Erythroblast (primary cell): ENCODE results near the gene APEX1.
"Not testable (repeated sequence)": the region's sequence is repeated elsewhere in the genome, so short reads cannot be mapped to it uniquely, and the experiment has no call there.

ENCODE experiments used
- DNase-seq, 2 experiments: peaks; one replicate each; lab custom pipeline; 2025; lab: John Stamatoyannopoulos, UW
- GATA1 ChIP-seq: IDR thresholded peaks from 2 replicates; pipeline ENCODE4 v1.6.1; 2011; ENCODE audit warnings: low read depth, mild to moderate bottlenecking, control low read depth, low read length, moderate library complexity
- POLR2A ChIP-seq: IDR thresholded peaks from 2 replicates; pipeline ENCODE4 v1.6.1; 2011; ENCODE audit warnings: mild to moderate bottlenecking, low read length

APEX1 gene

DNA sequence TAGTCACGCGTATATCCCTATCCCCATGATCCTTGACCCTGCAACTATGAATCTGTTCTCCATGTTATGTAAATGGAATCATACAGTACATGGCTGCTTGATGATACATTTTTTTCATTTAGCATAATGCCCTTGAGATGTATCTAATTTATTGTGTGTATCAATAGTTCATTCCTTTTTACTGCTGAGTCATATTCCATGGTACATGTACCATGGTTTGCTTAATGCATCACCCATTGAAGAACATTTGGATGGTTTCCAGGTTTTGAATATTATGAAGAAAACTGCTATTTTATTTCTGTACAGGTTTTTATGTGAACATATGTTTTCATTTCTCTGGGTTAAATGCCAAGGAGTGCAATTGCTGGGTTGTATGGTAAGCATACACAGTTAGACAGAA is 46.3 kb downstream of the APEX1 start:
- no peak for TF ChIP-seq GATA1
- no peak for DNase-seq

DNA sequence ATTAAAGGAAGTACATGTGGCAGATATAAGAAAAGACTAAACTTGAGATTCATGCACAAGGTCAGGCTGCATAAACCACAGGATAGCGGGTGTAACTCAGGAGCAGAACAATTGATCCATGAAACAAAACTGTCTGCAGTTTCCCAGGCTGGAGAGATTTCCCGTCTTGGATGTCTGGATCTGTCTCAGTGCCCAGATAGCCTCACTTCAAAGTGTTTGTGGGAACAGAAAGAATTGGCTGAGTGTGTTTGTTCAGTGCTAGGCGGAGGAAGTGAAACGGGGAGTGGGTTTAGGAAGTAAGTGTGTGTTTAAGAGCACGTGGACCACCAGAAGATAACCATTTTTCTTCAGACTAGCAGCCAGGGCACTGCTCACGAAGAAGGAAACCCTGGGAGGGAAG is 48.9 kb downstream of the APEX1 start:
- TF ChIP-seq GATA1: no peak
- no peak for TF ChIP-seq POLR2A
- no peak for DNase-seq

DNA sequence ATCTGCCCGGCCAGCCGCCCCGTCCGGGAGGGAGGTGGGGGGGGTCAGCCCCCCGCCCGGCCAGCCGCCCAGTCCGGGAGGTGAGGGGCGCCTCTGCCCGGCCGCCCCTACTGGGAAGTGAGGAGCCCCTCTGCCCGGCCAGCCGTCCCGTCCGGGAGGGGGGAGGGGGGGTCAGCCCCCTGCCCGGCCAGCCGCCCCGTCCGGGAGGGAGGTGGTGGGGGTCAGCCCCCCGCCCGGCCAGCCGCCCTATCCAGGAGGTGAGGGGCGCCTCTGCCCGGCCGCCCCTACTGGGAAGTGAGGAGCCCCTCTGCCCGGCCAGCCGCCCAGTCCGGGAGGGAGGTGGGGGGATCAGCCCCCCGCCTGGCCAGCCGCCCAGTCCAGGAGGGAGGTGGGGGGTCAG is 51.2 kb downstream of the APEX1 start:
- DNase-seq: not testable (repeated sequence)

DNA sequence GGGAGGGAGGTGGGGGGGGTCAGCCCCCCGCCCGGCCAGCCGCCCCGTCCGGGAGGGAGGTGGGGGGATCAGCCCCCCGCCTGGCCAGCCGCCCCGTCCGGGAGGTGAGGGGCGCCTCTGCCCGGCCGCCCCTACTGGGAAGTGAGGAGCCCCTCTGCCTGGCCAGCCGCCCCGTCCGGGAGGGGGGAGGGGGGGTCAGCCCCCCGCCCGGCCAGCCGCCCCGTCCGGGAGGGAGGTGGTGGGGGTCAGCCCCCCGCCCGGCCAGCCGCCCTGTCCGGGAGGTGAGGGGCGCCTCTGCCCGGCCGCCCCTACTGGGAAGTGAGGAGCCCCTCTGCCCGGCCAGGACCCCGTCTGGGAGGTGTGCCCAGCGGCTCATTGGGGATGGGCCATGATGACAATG is 51.7 kb downstream of the APEX1 start:
- DNase-seq: not testable (repeated sequence)
